WI38 (cell line): ENCODE measurements around the gene GALNTL6.

Source experiments
- H3K4me3 ChIP-seq: 2 replicates; pipeline ENCODE4 v1.5.1; 2011; ENCODE audit warnings: low read depth, mild to moderate bottlenecking, control low read depth, low read length
- CTCF ChIP-seq: IDR thresholded peaks from 2 replicates; pipeline ENCODE4 v1.5.1; 2012; ENCODE audit warnings: low read depth, mild to moderate bottlenecking, control low read depth, low read length

GALNTL6 gene

GRCh38 chr4:172143605-172144314 lies 330.6 kb downstream of the GALNTL6 start:
- no peak for TF ChIP-seq CTCF

GRCh38 chr4:172147687-172148086 lies 334.5 kb downstream of the GALNTL6 start:
- no peak for TF ChIP-seq CTCF
- no peak overlapping the region for H3K4me3 ChIP-seq

More at GRCh38 chr4:172143605-172144314, 330.6 kb downstream of the GALNTL6 start:
- no peak overlapping the region for H3K4me3 ChIP-seq

GRCh38 chr4:172149329-172149728 lies 336.1 kb downstream of the GALNTL6 start:
- TF ChIP-seq CTCF: no peak
- H3K4me3 ChIP-seq: no peak overlapping the region

- no peak for TF ChIP-seq CTCF
Observed at GRCh38 chr4:172152284-172152683, 339.1 kb downstream of the GALNTL6 start.

GRCh38 chr4:172153719-172154118 lies 340.5 kb downstream of the GALNTL6 start:
- TF ChIP-seq CTCF: no peak
- no peak overlapping the region for H3K4me3 ChIP-seq

More at GRCh38 chr4:172152284-172152683, 339.1 kb downstream of the GALNTL6 start:
- no peak overlapping the region for H3K4me3 ChIP-seq

GRCh38 chr4:172155838-172156345 lies 342.7 kb downstream of the GALNTL6 start:
- H3K4me3 ChIP-seq: no peak overlapping the region
- TF ChIP-seq CTCF: no peak

- TF ChIP-seq CTCF: no peak
- H3K4me3 ChIP-seq: no peak overlapping the region
Observed at GRCh38 chr4:172157946-172158345, 344.7 kb downstream of the GALNTL6 start.
